Panc1 (cell line): ENCODE measurements around the gene SLC16A11. TPM values are rescaled to one million over a fixed set of nuclear protein-coding genes. Genes with fewer than 3 reads are reported as not detected.
A peak's percentile ranks its signal among the peaks of the same experiment; 100 is the strongest.

Experiments used
- ATAC-seq: fragments of 200-7000 bp; cut with Tn5 transposase; 2 replicates; pipeline ENCODE4 v1.9.1; 2020; ENCODE audit warnings: mild to moderate bottlenecking, moderate library complexity
- BruUV-seq: library from RNA; stranded (reverse); fragments of 400-500 nt; replicated peaks from 2 replicates; lab custom pipeline; 2021; lab: Mats Ljungman, UMichigan
- CTCF ChIA-PET: fragments of 300-600 bp; sonication (Branson Sonifier 250); formaldehyde crosslinking; loops from one replicate; lab custom pipeline; 2022; ENCODE audit warnings: antibody characterized with exemption; lab: Charles Lee
- POLR2A ChIA-PET: fragments of 300-600 bp; sonication (Branson Sonifier 250); formaldehyde crosslinking; loops from one replicate; lab custom pipeline; 2022; ENCODE audit warnings: antibody characterized with exemption; lab: Charles Lee
- DNase-seq: peaks from one replicate; pipeline ENCODE4 v3.0.0-alpha.2; 2010; ENCODE audit warnings: low read depth, low spot score
- H3K27ac ChIP-seq: 2 replicates; pipeline ENCODE4 v1.5.1; 2011; ENCODE audit warnings: mild to moderate bottlenecking, low read length, inconsistent platforms
- H3K27me3 ChIP-seq: fragments of 200-500 bp; sonication (Bioruptor generic); 2 replicates; pipeline ENCODE4 v1.6.0; 2014; ENCODE audit warnings: low read length, inconsistent platforms; ENCODE audit not compliant: control insufficient read depth, insufficient read depth
- H3K36me3 ChIP-seq: fragments of 200-500 bp; sonication (Bioruptor generic); 2 replicates; pipeline ENCODE4 v1.5.1; 2014; ENCODE audit warnings: inconsistent platforms, mild to moderate bottlenecking, low read length, moderate library complexity; ENCODE audit not compliant: control insufficient read depth, insufficient read depth
- H3K4me1 ChIP-seq: 2 replicates; pipeline ENCODE4 v1.5.1; 2011; ENCODE audit warnings: inconsistent platforms, mild to moderate bottlenecking, low read length, moderate library complexity; ENCODE audit not compliant: control insufficient read depth, insufficient read depth
- H3K4me3 ChIP-seq, 2 experiments: 2 replicates each; pipeline ENCODE4 v1.5.1; 2011 to 2012; ENCODE audit warnings: low read depth in 2 of 2, low read length in 2 of 2, mild to moderate bottlenecking in 2 of 2, inconsistent platforms in 1 of 2, moderate library complexity in 1 of 2
- H3K9me3 ChIP-seq: fragments of 200-500 bp; sonication (Bioruptor generic); 2 replicates; pipeline ENCODE4 v1.5.1; 2014; ENCODE audit warnings: low read depth, mild to moderate bottlenecking, inconsistent platforms, low read length, moderate library complexity; ENCODE audit not compliant: control insufficient read depth, insufficient read depth
- POLR2AphosphoS5 ChIP-seq: IDR thresholded peaks from 2 replicates; pipeline ENCODE4 v1.6.1; 2012; ENCODE audit warnings: mild to moderate bottlenecking, low read depth, low read length, moderate library complexity
- SIN3A ChIP-seq: IDR thresholded peaks from 2 replicates; pipeline ENCODE4 v1.6.1; 2012; ENCODE audit warnings: low read depth, mild to moderate bottlenecking, low read length, moderate library complexity, borderline replicate concordance; ENCODE audit not compliant: insufficient read depth
- TCF7L2 ChIP-seq: IDR thresholded peaks from 2 replicates; pipeline ENCODE4 v1.6.1; 2011; ENCODE audit warnings: mild to moderate bottlenecking, low read depth, low read length, inconsistent platforms
- in situ Hi-C: cut with HindIII; loops from 2 replicates; pipeline ENCODE4 v1.10.0; 2016; ENCODE audit warnings: low sequenced_read_pairs, low pct_unique_long_range_greater_than_20kb
- intact Hi-C: fragments of 100-400 bp; cut with micrococcal nuclease; formaldehyde crosslinking; loops from one replicate; pipeline ENCODE4 v1.10.0; 2022; ENCODE audit not compliant: unreplicated experiment
- total RNA-seq: library from RNA; stranded (reverse); gene quantifications from one replicate; pipeline ENCODE4 v1.2.1, GENCODE V29; 2021; ENCODE audit not compliant: unreplicated experiment
- TF ChIP-seq, protein P1 (sequence below), 2 experiments: IDR thresholded peaks; 2 replicates each; pipeline ENCODE4 v1.6.1; 2011 to 2012; ENCODE audit warnings: low read depth in 2 of 2, control low read depth in 1 of 2, low read length in 1 of 2, mild to moderate bottlenecking in 1 of 2, moderate library complexity in 1 of 2; ENCODE audit not compliant: insufficient read depth in 1 of 2
- TF ChIP-seq, protein P2 (sequence below): fragments of 450-650 bp; IDR thresholded peaks from 2 replicates; pipeline ENCODE4 v1.5.1; 2017; ENCODE audit warnings: mild to moderate bottlenecking

The SLC16A11 gene
- total RNA-seq, 1 experiment from 2014 or later: not detected

DNA sequence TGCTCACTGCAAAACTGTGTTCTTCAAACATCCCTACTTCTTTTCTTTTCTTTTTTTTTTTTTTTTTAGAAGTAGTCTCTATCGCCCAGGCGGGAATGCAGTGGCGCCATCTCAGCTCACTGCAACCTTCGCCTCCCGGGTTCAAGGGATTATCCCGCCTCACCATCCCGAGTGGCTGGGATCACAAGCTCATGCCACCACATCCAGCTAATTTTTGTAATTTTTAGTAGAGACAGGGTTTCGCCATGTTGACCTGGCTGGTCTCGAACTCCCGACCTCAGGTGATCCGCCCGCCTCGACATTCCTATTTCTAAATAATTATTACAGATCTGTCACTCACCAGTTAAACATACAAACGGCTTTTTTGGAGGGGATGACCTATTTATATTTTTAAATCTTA, 32.5 kb downstream of the SLC16A11 start:
- ATAC-seq (no peak), DNase-seq (no peak)
- in situ Hi-C loops (no loop called here), intact Hi-C loops (no loop called here)
- no TSS peak for BruUV-seq
- H3K36me3 ChIP-seq: peaks cover 18% of the 10 kb centered on the region; the same call in 1 of the 2 replicates
- peak overlapping the region; percentile 98 to 99 for H3K4me3 ChIP-seq
- no peaks in the 10 kb centered on the region for H3K27me3 ChIP-seq
- peaks cover 9% of the 10 kb centered on the region for H3K4me1 ChIP-seq
- H3K9me3 ChIP-seq: no peaks in the 10 kb centered on the region
- TF ChIP-seq SIN3A: no peak
- no peak for TF ChIP-seq TCF7L2
- TF ChIP-seq, protein P1, sequence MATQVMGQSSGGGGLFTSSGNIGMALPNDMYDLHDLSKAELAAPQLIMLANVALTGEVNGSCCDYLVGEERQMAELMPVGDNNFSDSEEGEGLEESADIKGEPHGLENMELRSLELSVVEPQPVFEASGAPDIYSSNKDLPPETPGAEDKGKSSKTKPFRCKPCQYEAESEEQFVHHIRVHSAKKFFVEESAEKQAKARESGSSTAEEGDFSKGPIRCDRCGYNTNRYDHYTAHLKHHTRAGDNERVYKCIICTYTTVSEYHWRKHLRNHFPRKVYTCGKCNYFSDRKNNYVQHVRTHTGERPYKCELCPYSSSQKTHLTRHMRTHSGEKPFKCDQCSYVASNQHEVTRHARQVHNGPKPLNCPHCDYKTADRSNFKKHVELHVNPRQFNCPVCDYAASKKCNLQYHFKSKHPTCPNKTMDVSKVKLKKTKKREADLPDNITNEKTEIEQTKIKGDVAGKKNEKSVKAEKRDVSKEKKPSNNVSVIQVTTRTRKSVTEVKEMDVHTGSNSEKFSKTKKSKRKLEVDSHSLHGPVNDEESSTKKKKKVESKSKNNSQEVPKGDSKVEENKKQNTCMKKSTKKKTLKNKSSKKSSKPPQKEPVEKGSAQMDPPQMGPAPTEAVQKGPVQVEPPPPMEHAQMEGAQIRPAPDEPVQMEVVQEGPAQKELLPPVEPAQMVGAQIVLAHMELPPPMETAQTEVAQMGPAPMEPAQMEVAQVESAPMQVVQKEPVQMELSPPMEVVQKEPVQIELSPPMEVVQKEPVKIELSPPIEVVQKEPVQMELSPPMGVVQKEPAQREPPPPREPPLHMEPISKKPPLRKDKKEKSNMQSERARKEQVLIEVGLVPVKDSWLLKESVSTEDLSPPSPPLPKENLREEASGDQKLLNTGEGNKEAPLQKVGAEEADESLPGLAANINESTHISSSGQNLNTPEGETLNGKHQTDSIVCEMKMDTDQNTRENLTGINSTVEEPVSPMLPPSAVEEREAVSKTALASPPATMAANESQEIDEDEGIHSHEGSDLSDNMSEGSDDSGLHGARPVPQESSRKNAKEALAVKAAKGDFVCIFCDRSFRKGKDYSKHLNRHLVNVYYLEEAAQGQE (IDR thresholded peaks at IDR 0.05; ENCODE audit: insufficient read depth in 1 of 2, low read depth in 2 of 2, low read length in 1 of 2): no peak
- TF ChIP-seq, protein P2, sequence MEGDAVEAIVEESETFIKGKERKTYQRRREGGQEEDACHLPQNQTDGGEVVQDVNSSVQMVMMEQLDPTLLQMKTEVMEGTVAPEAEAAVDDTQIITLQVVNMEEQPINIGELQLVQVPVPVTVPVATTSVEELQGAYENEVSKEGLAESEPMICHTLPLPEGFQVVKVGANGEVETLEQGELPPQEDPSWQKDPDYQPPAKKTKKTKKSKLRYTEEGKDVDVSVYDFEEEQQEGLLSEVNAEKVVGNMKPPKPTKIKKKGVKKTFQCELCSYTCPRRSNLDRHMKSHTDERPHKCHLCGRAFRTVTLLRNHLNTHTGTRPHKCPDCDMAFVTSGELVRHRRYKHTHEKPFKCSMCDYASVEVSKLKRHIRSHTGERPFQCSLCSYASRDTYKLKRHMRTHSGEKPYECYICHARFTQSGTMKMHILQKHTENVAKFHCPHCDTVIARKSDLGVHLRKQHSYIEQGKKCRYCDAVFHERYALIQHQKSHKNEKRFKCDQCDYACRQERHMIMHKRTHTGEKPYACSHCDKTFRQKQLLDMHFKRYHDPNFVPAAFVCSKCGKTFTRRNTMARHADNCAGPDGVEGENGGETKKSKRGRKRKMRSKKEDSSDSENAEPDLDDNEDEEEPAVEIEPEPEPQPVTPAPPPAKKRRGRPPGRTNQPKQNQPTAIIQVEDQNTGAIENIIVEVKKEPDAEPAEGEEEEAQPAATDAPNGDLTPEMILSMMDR: no peak
- TF ChIP-seq POLR2AphosphoS5: no peak
- ChIA-PET POLR2A (no interaction called here), CTCF (no interaction called here)
- H3K27ac ChIP-seq: peak overlapping the region; percentile 95

DNA sequence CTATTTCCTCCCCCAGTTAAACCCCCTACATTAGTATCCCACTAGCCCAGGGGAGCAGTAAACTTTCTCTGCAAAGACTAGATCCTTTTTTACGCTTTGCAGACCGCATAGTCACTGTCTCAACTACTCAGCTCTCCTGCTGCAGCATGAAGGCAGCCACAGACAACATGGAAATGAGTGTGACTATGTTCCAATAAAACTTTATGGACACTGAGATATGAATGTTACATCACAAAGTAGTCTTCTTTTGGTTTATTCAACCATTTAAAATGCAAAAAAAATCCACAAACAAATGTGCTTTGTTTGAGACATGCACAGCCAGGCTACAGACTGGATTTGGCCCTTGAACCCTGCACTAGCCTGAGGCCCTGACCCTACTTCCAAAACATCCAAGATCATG, 33.4 kb downstream of the SLC16A11 start:
- peaks cover 18% of the 10 kb centered on the region; the same call in 1 of the 2 replicates for H3K36me3 ChIP-seq
- ATAC-seq: no peak
- no peak for TF ChIP-seq POLR2AphosphoS5
- no peak for TF ChIP-seq SIN3A
- TF ChIP-seq TCF7L2: no peak
- TF ChIP-seq, protein P2: no peak
- TF ChIP-seq, protein P1 (IDR thresholded peaks at IDR 0.05; ENCODE audit: insufficient read depth in 1 of 2, low read depth in 2 of 2, low read length in 1 of 2): no peak
- peak overlapping the region; percentile 98 to 99 for H3K4me3 ChIP-seq
- intact Hi-C loops: no loop called here
- BruUV-seq: no TSS peak
- no peaks in the 10 kb centered on the region for H3K27me3 ChIP-seq
- H3K27ac ChIP-seq: no peak overlapping the region
- ChIA-PET CTCF (no interaction called here), POLR2A (no interaction called here)
- in situ Hi-C loops: no loop called here
- DNase-seq: no peak
- no peaks in the 10 kb centered on the region for H3K9me3 ChIP-seq
- H3K4me1 ChIP-seq: peaks cover 8% of the 10 kb centered on the region
